ENCODE measurements around the gene DDX41.

DNA sequence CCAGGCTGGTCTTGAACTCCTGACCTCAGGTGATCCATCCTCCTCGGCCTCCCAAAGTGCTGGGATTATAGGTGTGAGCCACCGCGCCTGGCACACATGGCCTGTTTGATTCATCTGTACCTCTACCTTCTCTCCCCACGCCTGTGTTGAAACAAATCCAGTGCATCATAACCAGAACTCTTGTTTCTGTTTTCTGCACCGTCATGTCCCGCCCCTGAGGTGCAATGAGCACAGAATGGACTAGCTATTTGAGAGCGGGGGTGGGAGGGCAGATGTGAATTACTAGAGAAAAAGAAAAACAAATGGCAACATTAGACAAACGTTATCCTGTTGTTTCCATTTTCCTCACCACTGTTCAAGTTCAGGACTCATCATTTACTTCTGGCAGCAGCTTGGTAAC, 48.3 kb upstream of the DDX41 start:
- TF ChIP-seq EZH2 (IDR thresholded peaks at IDR 0.05; ENCODE audit: borderline replicate concordance, insufficient read depth, low read depth, low read length, poor library complexity, severe bottlenecking): no peak
- TF ChIP-seq, protein P1, sequence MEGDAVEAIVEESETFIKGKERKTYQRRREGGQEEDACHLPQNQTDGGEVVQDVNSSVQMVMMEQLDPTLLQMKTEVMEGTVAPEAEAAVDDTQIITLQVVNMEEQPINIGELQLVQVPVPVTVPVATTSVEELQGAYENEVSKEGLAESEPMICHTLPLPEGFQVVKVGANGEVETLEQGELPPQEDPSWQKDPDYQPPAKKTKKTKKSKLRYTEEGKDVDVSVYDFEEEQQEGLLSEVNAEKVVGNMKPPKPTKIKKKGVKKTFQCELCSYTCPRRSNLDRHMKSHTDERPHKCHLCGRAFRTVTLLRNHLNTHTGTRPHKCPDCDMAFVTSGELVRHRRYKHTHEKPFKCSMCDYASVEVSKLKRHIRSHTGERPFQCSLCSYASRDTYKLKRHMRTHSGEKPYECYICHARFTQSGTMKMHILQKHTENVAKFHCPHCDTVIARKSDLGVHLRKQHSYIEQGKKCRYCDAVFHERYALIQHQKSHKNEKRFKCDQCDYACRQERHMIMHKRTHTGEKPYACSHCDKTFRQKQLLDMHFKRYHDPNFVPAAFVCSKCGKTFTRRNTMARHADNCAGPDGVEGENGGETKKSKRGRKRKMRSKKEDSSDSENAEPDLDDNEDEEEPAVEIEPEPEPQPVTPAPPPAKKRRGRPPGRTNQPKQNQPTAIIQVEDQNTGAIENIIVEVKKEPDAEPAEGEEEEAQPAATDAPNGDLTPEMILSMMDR (IDR thresholded peaks at IDR 0.05): no peak

Data from B cell (primary cell).